ENCODE measurements around the gene TIFAB.
A peak's percentile ranks its signal among the peaks of the same experiment; 100 is the strongest.

The TIFAB gene

DNA sequence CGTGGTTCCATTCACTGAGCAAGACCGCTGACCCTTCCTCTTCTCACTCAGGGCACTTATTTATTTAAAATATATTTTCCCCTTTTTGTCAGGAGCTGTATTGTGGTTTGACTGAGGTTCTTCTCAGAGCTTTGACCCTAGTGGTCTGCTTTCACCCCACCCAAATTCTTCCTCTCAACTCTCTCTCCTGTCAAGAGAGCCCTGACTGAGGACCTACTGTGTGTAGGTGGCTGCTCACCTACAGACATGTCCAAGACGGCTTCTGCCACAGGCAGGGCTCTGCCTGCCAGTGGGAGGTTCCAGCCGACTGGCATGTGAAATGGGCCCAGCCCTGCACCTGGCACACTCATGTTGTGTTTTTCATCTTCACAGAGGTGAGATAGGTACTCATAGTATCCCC is 10.2 kb downstream of the TIFAB start:
- Histone ChIP-seq H3K4ac (ENCODE audit: low read length) (no peak overlapping the region), H3K4me1 (ENCODE audit: control insufficient read depth in 2 of 2, insufficient read depth in 1 of 2, low read depth in 1 of 2, low read length in 2 of 2) (peaks cover 0 to 19% of the 10 kb centered on the region in 2 donors), H3K36me3 (replicated peaks in 1 of 2; ENCODE audit: control insufficient read depth in 2 of 2, insufficient read depth in 2 of 2, low read length in 2 of 2) (peaks cover 0 to 2% of the 10 kb centered on the region in 2 donors), H2BK5ac (ENCODE audit: low read length) (no peak overlapping the region), H3K4me2 (ENCODE audit: insufficient read depth, low read length, poor library complexity, severe bottlenecking) (no peak overlapping the region), H3K27ac (replicated peaks; ENCODE audit: low read length) (no peak overlapping the region), H2BK120ac (ENCODE audit: low read depth, low read length) (no peak overlapping the region), H3K79me1 (ENCODE audit: low read depth, low read length) (no peaks in the 10 kb centered on the region), H2AFZ (ENCODE audit: low read length) (no peak overlapping the region), H3K4me3 (ENCODE audit: low read length in 2 of 2) (peak overlapping the region in 1 of 2 donors; percentile 23), H4K91ac (ENCODE audit: low read depth, low read length, poor library complexity) (no peak overlapping the region), H2AK5ac (ENCODE audit: low read depth, low read length) (no peak overlapping the region), H4K8ac (ENCODE audit: low read depth, low read length) (no peak overlapping the region), H3K23ac (ENCODE audit: low read depth, low read length, poor library complexity) (no peak overlapping the region), H3K27me3 (ENCODE audit: control insufficient read depth in 3 of 3, insufficient read depth in 3 of 3, low read depth in 1 of 3, low read length in 3 of 3) (peaks cover 0 to 10% (median 0%) of the 10 kb centered on the region in 3 experiments), H3K14ac (ENCODE audit: low read length) (no peak overlapping the region), H2BK12ac (ENCODE audit: low read length) (no peak overlapping the region), H2BK15ac (ENCODE audit: low read length) (no peak overlapping the region), H3K18ac (ENCODE audit: low read length) (no peak overlapping the region), H3K9me3 (replicated peaks in 1 of 2; ENCODE audit: control insufficient read depth in 2 of 2, insufficient read depth in 1 of 2, low read depth in 1 of 2, low read length in 2 of 2) (no peaks in the 10 kb centered on the region), H3K9ac (ENCODE audit: low read depth, low read length, poor library complexity) (no peak overlapping the region)
- no CpG with 5 or more reads among the region's 4 CpGs for WGBS, 2 donors (ENCODE audit: extremely low coverage in 2 of 2, insufficient read length in 2 of 2, insufficient replicate concordance in 1 of 2)
- DNase-seq (ENCODE audit: low spot score), result no peak

DNA sequence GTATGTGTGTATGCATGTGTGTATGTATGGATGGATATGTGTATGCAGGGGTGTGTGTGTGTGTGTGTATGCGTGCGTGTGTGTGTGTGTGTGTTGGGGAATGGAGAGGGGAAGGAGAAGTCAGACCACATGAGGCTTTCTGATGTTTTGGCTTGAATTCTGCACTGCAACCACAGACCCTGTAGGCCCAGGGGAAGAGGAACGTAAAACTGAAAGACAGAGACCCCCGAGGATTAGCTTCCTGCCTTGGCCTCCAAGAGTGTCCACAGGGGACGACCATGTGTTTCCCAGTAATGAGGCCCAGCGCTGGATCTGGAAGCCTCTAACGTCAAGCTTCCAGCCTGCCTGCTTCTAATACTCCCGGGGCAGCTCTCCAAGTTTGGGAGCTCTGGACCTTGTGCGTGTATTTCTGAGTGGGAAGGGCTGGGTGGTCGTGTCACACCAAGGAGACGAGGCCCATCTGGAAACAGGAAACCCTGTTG is 10.8 kb downstream of the TIFAB start:
- peaks cover 0 to 19% of the 10 kb centered on the region in 2 donors for H3K4me1 ChIP-seq (ENCODE audit: control insufficient read depth in 2 of 2, insufficient read depth in 1 of 2, low read depth in 1 of 2, low read length in 2 of 2)
- no peaks in the 10 kb centered on the region for H3K9me3 ChIP-seq (replicated peaks in 1 of 2; ENCODE audit: control insufficient read depth in 2 of 2, insufficient read depth in 1 of 2, low read depth in 1 of 2, low read length in 2 of 2)
- no peaks in the 10 kb centered on the region for H3K79me1 ChIP-seq (ENCODE audit: low read depth, low read length)
- no peak overlapping the region for H3K14ac ChIP-seq (ENCODE audit: low read length)
- H2BK12ac ChIP-seq (ENCODE audit: low read length), result no peak overlapping the region
- no peak overlapping the region for H4K91ac ChIP-seq (ENCODE audit: low read depth, low read length, poor library complexity)
- H3K4me3 ChIP-seq (ENCODE audit: low read length in 2 of 2), result no peak overlapping the region
- H3K4me2 ChIP-seq (ENCODE audit: insufficient read depth, low read length, poor library complexity, severe bottlenecking), result no peak overlapping the region
- H2BK120ac ChIP-seq (ENCODE audit: low read depth, low read length), result no peak overlapping the region
- H3K27me3 ChIP-seq (ENCODE audit: control insufficient read depth in 3 of 3, insufficient read depth in 3 of 3, low read depth in 1 of 3, low read length in 3 of 3), result peaks cover 0 to 10% (median 0%) of the 10 kb centered on the region in 3 experiments
- DNase-seq (ENCODE audit: low spot score), result no peak
- H3K9ac ChIP-seq (ENCODE audit: low read depth, low read length, poor library complexity), result no peak overlapping the region
- no peak overlapping the region for H3K27ac ChIP-seq (replicated peaks; ENCODE audit: low read length)
- H2BK15ac ChIP-seq (ENCODE audit: low read length), result no peak overlapping the region
- H3K4ac ChIP-seq (ENCODE audit: low read length), result no peak overlapping the region
- H3K36me3 ChIP-seq (replicated peaks in 1 of 2; ENCODE audit: control insufficient read depth in 2 of 2, insufficient read depth in 2 of 2, low read length in 2 of 2), result peaks cover 0 to 2% of the 10 kb centered on the region in 2 donors
- H2AK5ac ChIP-seq (ENCODE audit: low read depth, low read length), result no peak overlapping the region
- whole genome bisulfite sequencing, 2 donors (ENCODE audit: extremely low coverage in 2 of 2, insufficient read length in 2 of 2, insufficient replicate concordance in 1 of 2), result no CpG with 5 or more reads among the region's 11 CpGs
- no peak overlapping the region for H3K18ac ChIP-seq (ENCODE audit: low read length)
- H4K8ac ChIP-seq (ENCODE audit: low read depth, low read length), result no peak overlapping the region
- no peak overlapping the region for H3K23ac ChIP-seq (ENCODE audit: low read depth, low read length, poor library complexity)
- H2BK5ac ChIP-seq (ENCODE audit: low read length), result no peak overlapping the region
- H2AFZ ChIP-seq (ENCODE audit: low read length), result no peak overlapping the region

DNA sequence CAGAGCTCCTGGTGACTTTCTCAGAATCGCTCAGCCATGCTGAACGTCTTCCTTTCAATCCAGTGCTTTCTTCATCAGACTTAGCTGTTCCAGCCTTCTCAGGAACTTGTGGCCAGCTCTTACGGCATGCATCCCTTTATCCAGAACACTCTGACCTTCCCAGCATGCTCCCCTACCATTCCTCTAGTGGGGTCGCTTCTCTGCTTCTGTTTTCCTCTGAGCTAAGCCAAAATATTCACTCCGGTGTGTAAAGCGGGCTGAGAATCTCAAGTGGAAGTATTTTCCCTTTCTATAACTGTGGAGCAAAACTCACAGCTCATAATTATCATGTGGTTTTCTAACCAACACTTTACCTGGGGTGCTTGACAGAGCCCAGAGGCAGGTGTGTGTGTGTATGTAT is 11.2 kb downstream of the TIFAB start:
- Histone ChIP-seq H3K4me3 (ENCODE audit: low read length in 2 of 2) (no peak overlapping the region), H2BK5ac (ENCODE audit: low read length) (no peak overlapping the region), H3K18ac (ENCODE audit: low read length) (no peak overlapping the region), H3K4me2 (ENCODE audit: insufficient read depth, low read length, poor library complexity, severe bottlenecking) (no peak overlapping the region), H3K27ac (replicated peaks; ENCODE audit: low read length) (no peak overlapping the region), H4K91ac (ENCODE audit: low read depth, low read length, poor library complexity) (no peak overlapping the region), H2AFZ (ENCODE audit: low read length) (peak overlapping the region; percentile 7), H3K9me3 (replicated peaks in 1 of 2; ENCODE audit: control insufficient read depth in 2 of 2, insufficient read depth in 1 of 2, low read depth in 1 of 2, low read length in 2 of 2) (no peaks in the 10 kb centered on the region), H3K4ac (ENCODE audit: low read length) (no peak overlapping the region), H3K36me3 (replicated peaks in 1 of 2; ENCODE audit: control insufficient read depth in 2 of 2, insufficient read depth in 2 of 2, low read length in 2 of 2) (peaks cover 0 to 2% of the 10 kb centered on the region in 2 donors), H2BK12ac (ENCODE audit: low read length) (no peak overlapping the region), H4K8ac (ENCODE audit: low read depth, low read length) (no peak overlapping the region), H3K27me3 (ENCODE audit: control insufficient read depth in 3 of 3, insufficient read depth in 3 of 3, low read depth in 1 of 3, low read length in 3 of 3) (peaks cover 0 to 10% (median 0%) of the 10 kb centered on the region in 3 experiments), H3K4me1 (ENCODE audit: control insufficient read depth in 2 of 2, insufficient read depth in 1 of 2, low read depth in 1 of 2, low read length in 2 of 2) (peaks cover 0 to 19% of the 10 kb centered on the region in 2 donors), H3K9ac (ENCODE audit: low read depth, low read length, poor library complexity) (no peak overlapping the region), H3K23ac (ENCODE audit: low read depth, low read length, poor library complexity) (no peak overlapping the region), H3K14ac (ENCODE audit: low read length) (no peak overlapping the region), H2AK5ac (ENCODE audit: low read depth, low read length) (no peak overlapping the region), H3K79me1 (ENCODE audit: low read depth, low read length) (no peaks in the 10 kb centered on the region), H2BK15ac (ENCODE audit: low read length) (no peak overlapping the region), H2BK120ac (ENCODE audit: low read depth, low read length) (no peak overlapping the region)
- no peak for DNase-seq (ENCODE audit: low spot score)
- no CpG with 5 or more reads among the region's 6 CpGs for WGBS, 2 donors (ENCODE audit: extremely low coverage in 2 of 2, insufficient read length in 2 of 2, insufficient replicate concordance in 1 of 2)

GRCh38 chr5:135439231-135440205 is 12.6 kb downstream of the TIFAB start:
- H3K27ac ChIP-seq (replicated peaks; ENCODE audit: low read length), result no peak overlapping the region
- no peak overlapping the region for H3K4me2 ChIP-seq (ENCODE audit: insufficient read depth, low read length, poor library complexity, severe bottlenecking)
- H3K9ac ChIP-seq (ENCODE audit: low read depth, low read length, poor library complexity), result no peak overlapping the region
- no peak overlapping the region for H2AFZ ChIP-seq (ENCODE audit: low read length)
- H4K91ac ChIP-seq (ENCODE audit: low read depth, low read length, poor library complexity), result no peak overlapping the region
- H3K4me3 ChIP-seq (ENCODE audit: low read length in 2 of 2), result no peak overlapping the region
- H4K8ac ChIP-seq (ENCODE audit: low read depth, low read length), result no peak overlapping the region
- no peaks in the 10 kb centered on the region for H3K79me1 ChIP-seq (ENCODE audit: low read depth, low read length)
- H3K9me3 ChIP-seq (replicated peaks in 1 of 2; ENCODE audit: control insufficient read depth in 2 of 2, insufficient read depth in 1 of 2, low read depth in 1 of 2, low read length in 2 of 2), result no peaks in the 10 kb centered on the region
- no peak overlapping the region for H3K23ac ChIP-seq (ENCODE audit: low read depth, low read length, poor library complexity)
- DNase-seq (ENCODE audit: low spot score), result no peak
- peaks cover 0 to 10% (median 0%) of the 10 kb centered on the region in 3 experiments for H3K27me3 ChIP-seq (ENCODE audit: control insufficient read depth in 3 of 3, insufficient read depth in 3 of 3, low read depth in 1 of 3, low read length in 3 of 3)
- no peak overlapping the region for H2BK120ac ChIP-seq (ENCODE audit: low read depth, low read length)
- peaks cover 0 to 2% of the 10 kb centered on the region in 2 donors for H3K36me3 ChIP-seq (replicated peaks in 1 of 2; ENCODE audit: control insufficient read depth in 2 of 2, insufficient read depth in 2 of 2, low read length in 2 of 2)
- WGBS, 2 donors (ENCODE audit: extremely low coverage in 2 of 2, insufficient read length in 2 of 2, insufficient replicate concordance in 1 of 2), result no CpG with 5 or more reads among the region's 11 CpGs
- no peak overlapping the region for H2BK12ac ChIP-seq (ENCODE audit: low read length)
- no peak overlapping the region for H2BK5ac ChIP-seq (ENCODE audit: low read length)
- no peak overlapping the region for H3K4ac ChIP-seq (ENCODE audit: low read length)
- no peak overlapping the region for H2BK15ac ChIP-seq (ENCODE audit: low read length)
- no peak overlapping the region for H3K18ac ChIP-seq (ENCODE audit: low read length)
- H3K14ac ChIP-seq (ENCODE audit: low read length), result no peak overlapping the region
- no peak overlapping the region for H2AK5ac ChIP-seq (ENCODE audit: low read depth, low read length)
- peaks cover 0 to 19% of the 10 kb centered on the region in 2 donors for H3K4me1 ChIP-seq (ENCODE audit: control insufficient read depth in 2 of 2, insufficient read depth in 1 of 2, low read depth in 1 of 2, low read length in 2 of 2)
